ENCODE data around the gene DIP2A.

DIP2A gene

GRCh38 chr21:46437096-46437498 lies 21.6 kb upstream of the DIP2A start:
- TF ChIP-seq, protein P1, sequence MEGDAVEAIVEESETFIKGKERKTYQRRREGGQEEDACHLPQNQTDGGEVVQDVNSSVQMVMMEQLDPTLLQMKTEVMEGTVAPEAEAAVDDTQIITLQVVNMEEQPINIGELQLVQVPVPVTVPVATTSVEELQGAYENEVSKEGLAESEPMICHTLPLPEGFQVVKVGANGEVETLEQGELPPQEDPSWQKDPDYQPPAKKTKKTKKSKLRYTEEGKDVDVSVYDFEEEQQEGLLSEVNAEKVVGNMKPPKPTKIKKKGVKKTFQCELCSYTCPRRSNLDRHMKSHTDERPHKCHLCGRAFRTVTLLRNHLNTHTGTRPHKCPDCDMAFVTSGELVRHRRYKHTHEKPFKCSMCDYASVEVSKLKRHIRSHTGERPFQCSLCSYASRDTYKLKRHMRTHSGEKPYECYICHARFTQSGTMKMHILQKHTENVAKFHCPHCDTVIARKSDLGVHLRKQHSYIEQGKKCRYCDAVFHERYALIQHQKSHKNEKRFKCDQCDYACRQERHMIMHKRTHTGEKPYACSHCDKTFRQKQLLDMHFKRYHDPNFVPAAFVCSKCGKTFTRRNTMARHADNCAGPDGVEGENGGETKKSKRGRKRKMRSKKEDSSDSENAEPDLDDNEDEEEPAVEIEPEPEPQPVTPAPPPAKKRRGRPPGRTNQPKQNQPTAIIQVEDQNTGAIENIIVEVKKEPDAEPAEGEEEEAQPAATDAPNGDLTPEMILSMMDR (IDR thresholded peaks at IDR 0.05; ENCODE audit: insufficient read depth, low read depth, low read length, missing control alignments), result no peak
- DNase-seq (ENCODE audit: low read depth), result no peak

DNA sequence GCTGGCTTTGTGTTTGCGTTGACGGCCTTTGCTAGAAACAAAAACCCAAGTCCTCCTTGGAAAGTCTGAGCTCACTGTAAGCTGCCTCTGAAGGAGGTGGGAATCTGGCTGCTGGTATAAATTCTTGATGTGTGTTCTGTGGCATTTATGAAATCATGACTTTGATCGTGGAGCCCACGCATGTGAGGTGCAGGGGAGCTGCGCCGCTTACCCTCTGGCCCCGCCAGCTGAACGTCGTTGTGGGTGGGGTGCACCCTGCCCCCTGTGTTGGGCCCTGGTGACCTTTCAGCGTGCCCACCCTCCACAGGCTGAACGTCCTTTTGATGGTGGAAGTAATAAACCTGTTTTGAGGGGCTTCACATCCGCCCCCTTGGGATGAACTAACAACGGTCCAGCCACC lies 21.2 kb upstream of the DIP2A start:
- H3K4me3 ChIP-seq (ENCODE audit: low read depth, low read length), result no peak overlapping the region
- no peak for DNase-seq (ENCODE audit: low read depth)
- TF ChIP-seq, protein P1 (IDR thresholded peaks at IDR 0.05; ENCODE audit: insufficient read depth, low read depth, low read length, missing control alignments), result no peak

More at GRCh38 chr21:46437096-46437498, 21.6 kb upstream of the DIP2A start:
- H3K4me3 ChIP-seq (ENCODE audit: low read depth, low read length), result no peak overlapping the region

- no peak for DNase-seq (ENCODE audit: low read depth)
- no peak overlapping the region for H3K4me3 ChIP-seq (ENCODE audit: low read depth, low read length)
- TF ChIP-seq, protein P1 (IDR thresholded peaks at IDR 0.05; ENCODE audit: insufficient read depth, low read depth, low read length, missing control alignments), result no peak
Measured at GRCh38 chr21:46438241-46438640, 20.4 kb upstream of the DIP2A start.

GRCh38 chr21:46439906-46440305 lies 18.8 kb upstream of the DIP2A start:
- TF ChIP-seq, protein P1 (IDR thresholded peaks at IDR 0.05; ENCODE audit: insufficient read depth, low read depth, low read length, missing control alignments), result no peak
- no peak overlapping the region for H3K4me3 ChIP-seq (ENCODE audit: low read depth, low read length)
- DNase-seq (ENCODE audit: low read depth), result no peak

DNA sequence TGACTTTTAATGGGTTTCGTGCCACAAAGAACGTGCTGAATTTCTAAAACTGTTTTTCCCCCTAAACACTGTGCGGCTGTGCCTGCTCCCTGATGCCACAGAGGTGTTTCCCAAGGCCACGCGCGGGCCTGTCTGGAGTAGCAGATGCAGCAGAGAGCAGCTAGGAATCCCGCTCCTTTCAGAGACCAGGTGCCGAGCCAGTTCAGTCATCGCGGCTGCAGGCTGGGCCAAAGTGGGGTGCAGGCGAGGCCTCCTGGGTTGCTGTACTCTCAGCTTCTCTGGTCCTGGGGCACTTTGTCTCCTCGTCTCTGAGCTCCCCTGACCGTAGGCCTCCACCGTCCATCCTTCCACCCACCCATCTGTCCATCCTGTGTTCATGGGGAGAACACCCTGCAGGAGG lies 17.4 kb upstream of the DIP2A start:
- no peak overlapping the region for H3K4me3 ChIP-seq (ENCODE audit: low read depth, low read length)
- TF ChIP-seq, protein P1 (IDR thresholded peaks at IDR 0.05; ENCODE audit: insufficient read depth, low read depth, low read length, missing control alignments), result no peak
- no peak for DNase-seq (ENCODE audit: low read depth)

- DNase-seq (ENCODE audit: low read depth), result no peak
- TF ChIP-seq, protein P1 (IDR thresholded peaks at IDR 0.05; ENCODE audit: insufficient read depth, low read depth, low read length, missing control alignments), result no peak
- H3K4me3 ChIP-seq (ENCODE audit: low read depth, low read length), result no peak overlapping the region
Measured at GRCh38 chr21:46441961-46442498, 16.7 kb upstream of the DIP2A start.

GRCh38 chr21:46442938-46443337 lies 15.8 kb upstream of the DIP2A start:
- no peak for DNase-seq (ENCODE audit: low read depth)
- TF ChIP-seq, protein P1 (IDR thresholded peaks at IDR 0.05; ENCODE audit: insufficient read depth, low read depth, low read length, missing control alignments), result no peak
- H3K4me3 ChIP-seq (ENCODE audit: low read depth, low read length), result no peak overlapping the region

Measured in GM12865 (cell line).